GM23338 (cell line): ENCODE results near the gene RAB25. TPM values are rescaled to one million over a fixed set of nuclear protein-coding genes. Genes with fewer than 3 reads are reported as not detected.

Experiments used
- ATAC-seq: fragments of 200-7000 bp; cut with Tn5 transposase; 3 replicates; pipeline ENCODE4 v1.9.1; 2020
- DNase-seq: peaks from one replicate; pipeline ENCODE4 v3.0.0-alpha.2; 2015; ENCODE audit warnings: low spot score
- H2AFZ ChIP-seq: fragments of 200-600 bp; sonication (generic); 2 replicates; pipeline ENCODE4 v1.8.0; 2016; ENCODE audit warnings: antibody characterized with exemption, mild to moderate bottlenecking, moderate library complexity
- H3F3A ChIP-seq: fragments of 200-600 bp; sonication (generic); replicated peaks from 2 replicates; pipeline ENCODE4 v1.8.0; 2017; ENCODE audit warnings: antibody characterized with exemption, mixed run types, low read depth
- H3K27ac ChIP-seq: fragments of 200-600 bp; sonication (generic); 2 replicates; pipeline ENCODE4 v1.6.1; 2016; ENCODE audit warnings: low read depth
- H3K27me3 ChIP-seq: fragments of 200-600 bp; sonication (generic); 2 replicates; pipeline ENCODE4 v1.8.0; 2016; ENCODE audit warnings: mild to moderate bottlenecking, mixed run types, moderate library complexity; ENCODE audit not compliant: insufficient read depth
- H3K36me3 ChIP-seq: fragments of 200-600 bp; sonication (generic); 2 replicates; pipeline ENCODE4 v1.8.0; 2016; ENCODE audit warnings: mild to moderate bottlenecking; ENCODE audit not compliant: insufficient read depth
- H3K4me1 ChIP-seq: fragments of 200-600 bp; sonication (generic); 2 replicates; pipeline ENCODE4 v1.8.0; 2016; ENCODE audit warnings: mild to moderate bottlenecking, moderate library complexity; ENCODE audit not compliant: insufficient read depth
- H3K4me2 ChIP-seq: fragments of 200-600 bp; sonication (generic); 2 replicates; pipeline ENCODE4 v1.7.1; 2017; ENCODE audit warnings: mixed run types
- H3K4me3 ChIP-seq: fragments of 200-600 bp; sonication (generic); 2 replicates; pipeline ENCODE4 v1.6.1; 2016; ENCODE audit warnings: mixed run types
- H3K79me2 ChIP-seq: fragments of 200-600 bp; sonication (generic); replicated peaks from 2 replicates; pipeline ENCODE4 v1.8.0; 2017; ENCODE audit warnings: mild to moderate bottlenecking; ENCODE audit not compliant: insufficient read depth
- H3K9me2 ChIP-seq: fragments of 200-600 bp; sonication (generic); 2 replicates; pipeline ENCODE4 v1.8.0; 2017; ENCODE audit not compliant: insufficient read depth
- H4K20me1 ChIP-seq: fragments of 200-600 bp; sonication (generic); replicated peaks from 2 replicates; pipeline ENCODE4 v1.8.0; 2017; ENCODE audit warnings: mild to moderate bottlenecking; ENCODE audit not compliant: insufficient read depth
- H3K27ac Mint-ChIP-seq: 2 replicates; pipeline ENCODE4 v1.8.0; 2020; ENCODE audit warnings: inconsistent platforms, mild to moderate bottlenecking, moderate library complexity, mixed read lengths
- H3K27me3 Mint-ChIP-seq: 3 replicates; pipeline ENCODE4 v1.8.0; 2022; ENCODE audit warnings: low read depth, mild to moderate bottlenecking, moderate library complexity, mixed read lengths, inconsistent platforms; ENCODE audit not compliant: insufficient read depth, poor library complexity
- H3K36me3 Mint-ChIP-seq: 3 replicates; pipeline ENCODE4 v1.8.0; 2021; ENCODE audit warnings: low read depth, mild to moderate bottlenecking, inconsistent platforms, moderate library complexity, mixed read lengths
- H3K4me1 Mint-ChIP-seq: 3 replicates; pipeline ENCODE4 v1.8.0; 2020; ENCODE audit warnings: mild to moderate bottlenecking, inconsistent platforms, mixed read lengths
- H3K4me3 Mint-ChIP-seq: 3 replicates; pipeline ENCODE4 v1.8.0; 2021; ENCODE audit warnings: moderate library complexity, mild to moderate bottlenecking, inconsistent platforms, mixed read lengths
- H3K9me3 Mint-ChIP-seq: 3 replicates; pipeline ENCODE4 v1.8.0; 2020; ENCODE audit warnings: moderate library complexity, mild to moderate bottlenecking, inconsistent platforms, mixed read lengths
- CREB1 ChIP-seq: fragments of 250-450 bp; sonication (Bioruptor Pico); IDR thresholded peaks from 2 replicates; pipeline ENCODE4 v1.5.0; 2020; ENCODE audit warnings: low read depth, mild to moderate bottlenecking, moderate library complexity
- ETS1 ChIP-seq: IDR thresholded peaks from 2 replicates; pipeline ENCODE4 v1.6.1; 2016; ENCODE audit warnings: antibody characterized with exemption
- EZH2phosphoT487 ChIP-seq: fragments of 200-600 bp; sonication (generic); IDR thresholded peaks from one replicate; pipeline ENCODE4 v1.8.1; 2018; ENCODE audit warnings: antibody characterized with exemption; ENCODE audit not compliant: unreplicated experiment
- JUNB ChIP-seq: IDR thresholded peaks from one replicate; pipeline ENCODE4 v1.6.1; 2016; ENCODE audit warnings: antibody characterized with exemption; ENCODE audit not compliant: unreplicated experiment
- POLR2AphosphoS5 ChIP-seq: IDR thresholded peaks from 2 replicates; pipeline ENCODE4 v1.6.1; 2016; ENCODE audit warnings: antibody characterized with exemption, low read depth
- REST ChIP-seq: IDR thresholded peaks from one replicate; pipeline ENCODE4 v1.6.1; 2018; ENCODE audit warnings: antibody characterized with exemption; ENCODE audit not compliant: unreplicated experiment
- ZNF462 ChIP-seq: fragments of 250-450 bp; sonication (Bioruptor Pico); IDR thresholded peaks from 2 replicates; pipeline ENCODE4 v1.5.0; 2020; ENCODE audit warnings: mild to moderate bottlenecking, moderate library complexity
- polyA plus RNA-seq: library from polyadenylated mRNA; unstranded; fragments of >200 nt; fragmentation: Nextera tagmentation; extraction: Ambion mirVana; gene quantifications from 2 replicates; pipeline ENCODE4 v1.2.1, GENCODE V29; 2016
- total RNA-seq: library from RNA; depleted of rRNA; stranded (reverse); fragments of >200 nt; shearing (Covaris generic); gene quantifications from 2 replicates; pipeline ENCODE4 v1.2.3, GENCODE V29; 2014

RAB25 gene
- total and polyA plus RNA-seq, 2 experiments from 2014 or later: 30.0 to 42.7 TPM

- TF ChIP-seq ZNF462 (CRISPR knock-in tag): no peak
- no peak for TF ChIP-seq ETS1
Measured at GRCh38 chr1:156080241-156080862, 19.4 kb downstream of the RAB25 start (continued).

GRCh38 chr1:156080863-156081179 is 19.9 kb downstream of the RAB25 start:
- Histone ChIP-seq H3K4me3 (peak overlapping the region; percentile 99), H3K4me1 (peaks cover 70% of the 10 kb centered on the region), H3K4me2 (peak overlapping the region; percentile 99), H3F3A (peaks cover 55% of the 10 kb centered on the region), H3K27me3 (no peaks in the 10 kb centered on the region), H3K36me3 (no peaks in the 10 kb centered on the region; the same call in 1 of the 2 replicates), H3K27ac (peak overlapping the region; percentile 87), H4K20me1 (peaks cover 35% of the 10 kb centered on the region), H3K79me2 (peaks cover 65% of the 10 kb centered on the region), H3K9me2 (no peaks in the 10 kb centered on the region), H2AFZ (no peak overlapping the region)
- H3K36me3 Mint-ChIP-seq: peaks cover 39% of the 10 kb centered on the region
- DNase-seq: no peak
- H3K9me3 Mint-ChIP-seq: peaks cover 3% of the 10 kb centered on the region; the same call in 1 of the 3 replicates
- H3K27me3 Mint-ChIP-seq: peaks cover 19% of the 10 kb centered on the region
- peaks cover 62% of the 10 kb centered on the region for H3K4me1 Mint-ChIP-seq
- H3K4me3 Mint-ChIP-seq: peak overlapping the region; percentile 96
- peak; percentile 1; the same call in 2 of the 3 replicates for ATAC-seq
- TF ChIP-seq REST (no peak), CREB1 (CRISPR knock-in tag) (no peak), JUNB (no peak), EZH2phosphoT487 (no peak), POLR2AphosphoS5 (peak; percentile 47; the same call in 1 of the 2 replicates), ETS1 (no peak)
- H3K27ac Mint-ChIP-seq: peak overlapping the region; percentile 92
